Measurements from ENCODE around the gene POTEF.
"Not testable (repeated sequence)": the region's sequence is repeated elsewhere in the genome, so short reads cannot be mapped to it uniquely, and the experiment has no call there.

DNA sequence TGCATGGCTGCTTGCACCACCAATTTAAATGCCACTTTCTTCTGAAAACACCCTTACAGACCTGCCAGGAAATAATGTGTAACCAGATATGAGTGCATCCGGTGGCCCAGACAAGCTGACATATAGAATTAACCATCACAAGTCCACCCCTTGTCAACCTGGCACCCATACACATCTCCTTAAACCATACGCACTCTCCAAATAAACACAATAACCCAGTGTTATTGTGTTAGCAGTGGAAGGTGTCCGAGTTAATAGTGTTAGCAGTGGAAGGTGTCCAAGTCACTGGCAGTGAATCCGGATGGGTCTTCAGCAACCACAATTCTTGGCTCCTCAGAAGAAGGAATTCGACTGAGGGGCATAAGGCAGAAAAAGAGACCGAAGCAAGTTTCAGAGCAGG is 19.5 kb upstream of the POTEF start:
- TF ChIP-seq, protein P1, sequence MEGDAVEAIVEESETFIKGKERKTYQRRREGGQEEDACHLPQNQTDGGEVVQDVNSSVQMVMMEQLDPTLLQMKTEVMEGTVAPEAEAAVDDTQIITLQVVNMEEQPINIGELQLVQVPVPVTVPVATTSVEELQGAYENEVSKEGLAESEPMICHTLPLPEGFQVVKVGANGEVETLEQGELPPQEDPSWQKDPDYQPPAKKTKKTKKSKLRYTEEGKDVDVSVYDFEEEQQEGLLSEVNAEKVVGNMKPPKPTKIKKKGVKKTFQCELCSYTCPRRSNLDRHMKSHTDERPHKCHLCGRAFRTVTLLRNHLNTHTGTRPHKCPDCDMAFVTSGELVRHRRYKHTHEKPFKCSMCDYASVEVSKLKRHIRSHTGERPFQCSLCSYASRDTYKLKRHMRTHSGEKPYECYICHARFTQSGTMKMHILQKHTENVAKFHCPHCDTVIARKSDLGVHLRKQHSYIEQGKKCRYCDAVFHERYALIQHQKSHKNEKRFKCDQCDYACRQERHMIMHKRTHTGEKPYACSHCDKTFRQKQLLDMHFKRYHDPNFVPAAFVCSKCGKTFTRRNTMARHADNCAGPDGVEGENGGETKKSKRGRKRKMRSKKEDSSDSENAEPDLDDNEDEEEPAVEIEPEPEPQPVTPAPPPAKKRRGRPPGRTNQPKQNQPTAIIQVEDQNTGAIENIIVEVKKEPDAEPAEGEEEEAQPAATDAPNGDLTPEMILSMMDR (IDR thresholded peaks at IDR 0.05; ENCODE audit: low read length): not testable (repeated sequence)
- not testable (repeated sequence) for TF ChIP-seq EZH2 (optimal IDR thresholded peaks at IDR 0.05; ENCODE audit: low read depth, low read length); EZH2phosphoT487 (IDR thresholded peaks at IDR 0.05; ENCODE audit: low read length)

Data from MM.1S (cell line).